Ovary (tissue), 9 donors: ENCODE measurements around the gene KRT86. TPM values are rescaled to one million over a fixed set of nuclear protein-coding genes. Genes with fewer than 3 reads are reported as not detected.

Experiments
- DNase-seq, 5 donors: peaks; one replicate each; pipeline ENCODE4 v3.0.0-alpha.2; 2019 to 2020
- H3K27ac ChIP-seq, 2 donors: fragments of 200-600 bp; one replicate each; pipeline versions ENCODE4 v1.5.1 to v1.8.0; 2019 to 2022
- H3K27me3 ChIP-seq: fragments of 200-600 bp; one replicate; pipeline ENCODE4 v1.8.0; 2022
- H3K36me3 ChIP-seq: fragments of 200-600 bp; sonication (generic); one replicate; pipeline ENCODE4 v1.5.1; 2019
- H3K4me1 ChIP-seq: one replicate; pipeline ENCODE4 v1.8.1; 2013; ENCODE audit warnings: mild to moderate bottlenecking, moderate library complexity; ENCODE audit not compliant: insufficient read depth
- H3K4me3 ChIP-seq: fragments of 200-600 bp; sonication (generic); one replicate; pipeline ENCODE4 v1.5.1; 2017
- H3K9me3 ChIP-seq, 2 donors: fragments of 200-600 bp in 1 of 2; sonication (generic) in 1 of 2; one replicate each; pipeline versions ENCODE4 v1.5.1 to v1.8.1; 2013 to 2019; ENCODE audit warnings: mild to moderate bottlenecking in 1 of 2, moderate library complexity in 1 of 2
- EP300 ChIP-seq: sonication (generic); formaldehyde crosslinking; IDR thresholded peaks from one replicate; pipeline ENCODE4 v1.6.1; 2017; ENCODE audit warnings: antibody characterized with exemption
- POLR2A ChIP-seq: fragments of 450-650 bp; IDR thresholded peaks from one replicate; pipeline ENCODE4 v1.6.1; 2017; ENCODE audit warnings: antibody characterized with exemption, mild to moderate bottlenecking, moderate library complexity
- WGBS, 3 donors: extraction: QIAGEN DNeasy Blood & Tissue Kit in 1 of 3; methylation state at CpG; one replicate each; pipeline versions ENCODE4 v1.1.5 to v1.1.7; 2013 to 2017; 5-methylcytosine and 5-hydroxymethylcytosine counted together
- intact Hi-C, 4 donors: fragments of 100-400 bp; cut with DNase I; formaldehyde crosslinking; loops; one replicate each; pipeline versions ENCODE4 v1.11.0 to v1.15.1; 2022 to 2023
- polyA plus RNA-seq, 2 donors: library from polyadenylated mRNA; stranded (reverse); fragments of 200-250 nt in 1 of 2; fragments of 350-450 nt in 1 of 2; fragmentation: Illumina TruSeq in 1 of 2; extraction: RNeasy Lipid Tissue Mini Kit (QIAGEN cat#74804) in 1 of 2; gene quantifications; one replicate each; pipeline ENCODE4 v1.2.3, GENCODE V29; 2013 to 2014
- total RNA-seq, 7 donors: library from RNA; depleted of rRNA in 2 of 7; stranded (reverse); fragments of >200 nt in 2 of 7; fragmentation: NEBNext Ultra II Directional in 3 of 7; extraction: Animal tissue kit (Norgen Biotek cat#: 25700) in 3 of 7; gene quantifications; one replicate each; pipeline versions ENCODE4 v1.1.0 to v1.2.4, GENCODE V29; 2016 to 2023
- TF ChIP-seq, protein P1 (sequence below), 3 donors: fragments of 450-650 bp in 2 of 3; fragments of 200-600 bp in 1 of 3; IDR thresholded peaks; one replicate each; pipeline versions ENCODE4 v1.5.1 to v1.8.0; 2016 to 2022; ENCODE audit warnings: antibody characterized with exemption in 3 of 3, mild to moderate bottlenecking in 1 of 3
- donor health status: DM: no; HTN: no; CAD: no; lungs with moderate emphysema.
- donor health status: DM: no; HTN: no; CAD: no.
- donor health status: Bipolar disorder and iron deficiency.
- donor health status: DM: yes; HTN: yes; CAD: no.
- donor health status: DM: no; HTN: no; CAD: no.
- donor health status: DM: yes; HTN: yes; CAD: no.

The KRT86 gene
- total and polyA plus RNA-seq, 9 donors: 0.69 TPM; not detected in 8

DNA sequence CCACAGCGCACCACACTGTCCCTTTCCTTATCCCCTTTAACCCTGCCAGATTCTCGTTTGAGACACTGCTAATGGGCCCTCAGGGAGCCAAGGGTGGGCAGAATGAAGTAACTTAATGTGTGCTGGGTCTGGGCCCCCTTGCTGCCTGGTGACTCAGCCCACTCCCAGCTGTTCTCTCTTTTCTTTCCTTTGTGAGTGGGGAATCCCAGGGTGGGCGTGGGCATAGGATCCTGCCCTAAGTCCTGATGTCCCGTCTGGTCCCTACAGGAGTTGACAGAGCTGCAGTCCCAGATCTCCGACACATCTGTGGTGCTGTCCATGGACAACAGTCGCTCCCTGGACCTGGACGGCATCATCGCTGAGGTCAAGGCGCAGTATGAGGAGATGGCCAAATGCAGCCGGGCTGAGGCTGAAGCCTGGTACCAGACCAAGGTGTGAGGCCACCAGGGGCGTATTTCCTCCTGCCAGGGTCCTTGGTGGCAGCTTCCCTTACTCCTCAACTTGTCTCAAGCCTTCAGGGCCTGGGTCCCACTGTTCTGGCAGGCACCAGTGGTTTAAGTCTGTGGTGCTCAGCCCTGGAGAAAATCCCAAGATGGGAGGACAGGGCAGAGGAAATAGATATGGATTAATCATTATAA, 33.1 kb upstream of the KRT86 start:
- Histone ChIP-seq H3K36me3 (no peaks in the 10 kb centered on the region), H3K27ac (no peak overlapping the region), H3K4me3 (no peak overlapping the region), H3K27me3 (no peaks in the 10 kb centered on the region), H3K9me3 (no peaks in the 10 kb centered on the region), H3K4me1 (peaks cover 7% of the 10 kb centered on the region)
- DNase-seq: no peak
- TF ChIP-seq POLR2A (no peak), EP300 (no peak)
- TF ChIP-seq, protein P1, sequence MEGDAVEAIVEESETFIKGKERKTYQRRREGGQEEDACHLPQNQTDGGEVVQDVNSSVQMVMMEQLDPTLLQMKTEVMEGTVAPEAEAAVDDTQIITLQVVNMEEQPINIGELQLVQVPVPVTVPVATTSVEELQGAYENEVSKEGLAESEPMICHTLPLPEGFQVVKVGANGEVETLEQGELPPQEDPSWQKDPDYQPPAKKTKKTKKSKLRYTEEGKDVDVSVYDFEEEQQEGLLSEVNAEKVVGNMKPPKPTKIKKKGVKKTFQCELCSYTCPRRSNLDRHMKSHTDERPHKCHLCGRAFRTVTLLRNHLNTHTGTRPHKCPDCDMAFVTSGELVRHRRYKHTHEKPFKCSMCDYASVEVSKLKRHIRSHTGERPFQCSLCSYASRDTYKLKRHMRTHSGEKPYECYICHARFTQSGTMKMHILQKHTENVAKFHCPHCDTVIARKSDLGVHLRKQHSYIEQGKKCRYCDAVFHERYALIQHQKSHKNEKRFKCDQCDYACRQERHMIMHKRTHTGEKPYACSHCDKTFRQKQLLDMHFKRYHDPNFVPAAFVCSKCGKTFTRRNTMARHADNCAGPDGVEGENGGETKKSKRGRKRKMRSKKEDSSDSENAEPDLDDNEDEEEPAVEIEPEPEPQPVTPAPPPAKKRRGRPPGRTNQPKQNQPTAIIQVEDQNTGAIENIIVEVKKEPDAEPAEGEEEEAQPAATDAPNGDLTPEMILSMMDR (IDR thresholded peaks at IDR 0.05): no peak
- intact Hi-C loops: no loop called here
- 71 to 87% (median 78%) methylated on average over 11 of the region's 11 CpGs for WGBS, 3 donors

DNA sequence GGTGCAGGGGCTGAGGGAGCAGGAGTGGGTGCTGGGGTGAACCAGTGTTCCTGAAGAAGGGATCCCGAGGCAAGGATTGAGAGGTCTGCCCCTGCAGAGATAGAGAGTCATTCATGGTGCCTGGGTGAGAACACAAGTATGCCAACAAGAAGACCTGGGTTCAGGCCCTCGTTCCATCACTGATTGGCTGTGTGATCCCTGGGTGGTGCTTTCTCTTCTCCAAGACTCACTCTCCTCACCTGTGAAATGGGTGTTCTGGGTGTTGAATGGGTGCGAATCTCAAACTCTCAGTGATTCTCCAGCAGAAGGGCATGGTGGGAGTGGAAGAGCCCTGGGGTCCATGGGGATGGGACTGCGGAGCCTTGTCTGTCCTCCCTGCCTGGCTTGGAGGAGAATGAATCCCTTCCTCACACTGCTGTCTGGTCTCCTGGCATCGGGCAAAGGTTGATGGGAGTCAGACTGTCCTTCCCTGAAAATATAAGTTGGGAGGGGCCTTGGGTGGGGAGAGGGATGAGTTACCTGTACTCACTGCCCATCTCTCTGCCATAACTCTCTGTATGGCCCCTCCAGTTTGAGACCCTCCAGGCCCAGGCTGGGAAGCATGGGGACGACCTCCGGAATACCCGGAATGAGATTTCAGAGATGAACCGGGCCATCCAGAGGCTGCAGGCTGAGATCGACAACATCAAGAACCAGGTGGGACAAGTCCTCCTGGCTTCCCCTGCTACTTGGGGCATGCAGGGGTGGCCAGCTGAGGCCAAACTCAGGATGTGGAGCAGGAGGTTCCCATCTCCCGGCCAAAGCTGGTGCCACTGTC, 31.8 kb upstream of the KRT86 start:
- Histone ChIP-seq H3K4me3 (no peak overlapping the region), H3K27ac (no peak overlapping the region), H3K9me3 (no peaks in the 10 kb centered on the region), H3K4me1 (peaks cover 7% of the 10 kb centered on the region), H3K27me3 (no peaks in the 10 kb centered on the region), H3K36me3 (no peaks in the 10 kb centered on the region)
- intact Hi-C loops: no loop called here
- no peak for TF ChIP-seq EP300
- TF ChIP-seq, protein P1 (IDR thresholded peaks at IDR 0.05): no peak
- TF ChIP-seq POLR2A: no peak
- 93 to 96% (median 94%) methylated on average over 11 of the region's 11 CpGs for WGBS, 3 donors
- DNase-seq: no peak

DNA sequence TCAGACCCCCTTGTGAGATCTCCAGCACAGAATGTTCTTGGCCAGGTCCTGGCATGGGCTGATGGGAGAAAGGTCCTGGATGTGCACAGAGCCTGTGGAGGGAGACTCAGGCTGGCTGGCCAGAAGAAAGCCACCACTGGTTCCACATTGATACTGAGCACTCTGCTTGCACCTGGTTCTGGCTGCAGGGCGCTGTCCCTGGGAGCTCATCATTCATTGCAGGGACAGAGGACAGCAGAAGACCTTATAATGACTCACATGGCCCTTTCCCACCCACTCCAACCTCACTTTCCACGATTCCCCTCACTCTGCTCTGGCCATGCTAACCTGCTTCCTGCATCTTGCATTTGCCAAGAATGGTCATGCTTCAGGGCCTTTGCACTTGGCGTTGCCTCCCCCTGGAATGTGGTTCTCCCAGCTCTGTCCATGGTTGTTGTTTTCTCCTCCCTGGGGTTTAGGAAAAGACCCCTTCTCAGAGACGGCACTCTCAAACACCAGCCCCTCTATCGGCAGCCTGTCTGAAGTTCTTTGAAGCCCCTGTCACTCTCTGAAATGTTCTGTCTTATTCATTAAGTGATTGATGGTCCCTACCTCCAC, 31.1 kb upstream of the KRT86 start:
- Histone ChIP-seq H3K4me1 (peaks cover 7% of the 10 kb centered on the region), H3K36me3 (no peaks in the 10 kb centered on the region), H3K27ac (no peak overlapping the region), H3K4me3 (no peak overlapping the region), H3K27me3 (no peaks in the 10 kb centered on the region), H3K9me3 (no peaks in the 10 kb centered on the region)
- intact Hi-C loops: no loop called here
- no peak for DNase-seq
- WGBS, 3 donors: 58 to 77% (median 61%) methylated on average over 5 of the region's 5 CpGs
- TF ChIP-seq EP300 (no peak), POLR2A (no peak)
- TF ChIP-seq, protein P1 (IDR thresholded peaks at IDR 0.05): no peak

DNA sequence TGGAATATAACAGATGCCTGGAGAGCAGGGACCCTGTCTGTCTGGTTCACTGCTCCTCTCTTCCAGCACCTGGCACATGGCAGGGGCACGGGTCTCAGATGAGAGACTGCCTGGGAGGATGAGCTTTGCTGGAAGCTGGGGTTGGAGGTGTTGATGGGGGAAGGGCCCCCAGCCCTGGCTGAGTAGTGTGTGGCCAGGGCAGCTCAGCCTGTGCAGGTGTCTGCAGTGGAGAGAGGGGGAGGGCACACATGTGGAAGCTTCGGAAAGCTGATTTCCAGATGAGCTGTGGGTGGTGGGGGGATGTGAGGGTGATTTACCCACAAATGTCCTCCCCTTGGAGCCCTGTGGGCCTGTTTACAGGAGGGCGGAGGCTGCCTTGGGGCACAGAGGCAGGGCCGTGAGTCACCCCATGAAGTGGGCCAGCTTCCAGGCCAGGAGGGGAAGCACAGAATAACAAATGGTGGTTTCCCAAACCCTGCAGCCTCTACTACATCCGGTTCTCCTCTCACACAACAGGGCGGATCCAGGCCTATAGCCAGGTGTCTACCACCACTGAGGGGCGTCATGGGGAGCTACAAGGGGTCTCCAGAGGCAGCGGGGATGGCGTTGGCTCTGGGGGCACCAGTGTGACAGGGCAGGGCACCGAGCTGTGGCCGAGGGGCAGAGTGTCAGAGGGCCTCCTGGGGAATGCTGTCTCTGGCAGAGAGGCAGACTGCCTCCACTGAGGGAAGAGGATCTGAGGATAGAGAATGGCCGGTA, 30.4 kb upstream of the KRT86 start:
- peak; percentile 55 to 78 (median 62) for DNase-seq
- 41 to 46% (median 46%) methylated on average over 12 of the region's 12 CpGs for WGBS, 3 donors
- Histone ChIP-seq H3K9me3 (no peaks in the 10 kb centered on the region), H3K27ac (no peak overlapping the region), H3K27me3 (no peaks in the 10 kb centered on the region), H3K36me3 (no peaks in the 10 kb centered on the region), H3K4me3 (no peak overlapping the region), H3K4me1 (peaks cover 7% of the 10 kb centered on the region)
- TF ChIP-seq POLR2A (no peak), EP300 (no peak)
- TF ChIP-seq, protein P1 (IDR thresholded peaks at IDR 0.05): no peak
- intact Hi-C loops: no loop called here
